PFSK-1 (cell line): ENCODE data around the gene UBE2D3.

Experiments used
- FOXP2 ChIP-seq: optimal IDR thresholded peaks from 2 replicates; pipeline ENCODE3; 2011; ENCODE audit warnings: borderline replicate concordance, control low read depth, inconsistent platforms; ENCODE audit not compliant: insufficient read depth; ENCODE audit errors: extremely low read length, extremely low read depth
- POLR2AphosphoS5 ChIP-seq: IDR thresholded peaks from 2 replicates; pipeline ENCODE4 v1.6.1; 2012; ENCODE audit warnings: low read depth, mild to moderate bottlenecking, control low read depth, low read length, moderate library complexity
- REST ChIP-seq, 2 experiments: IDR thresholded peaks; 2 replicates each; pipeline versions ENCODE4 v1.6.1 to v1.8.0; 2011 to 2012; ENCODE audit warnings: low read depth in 2 of 2, low read length in 2 of 2, control low read depth in 1 of 2, inconsistent platforms in 1 of 2, mild to moderate bottlenecking in 1 of 2, moderate library complexity in 1 of 2; ENCODE audit not compliant: insufficient read depth in 1 of 2
- SIN3A ChIP-seq: IDR thresholded peaks from 2 replicates; pipeline ENCODE4 v1.6.1; 2012; ENCODE audit warnings: mild to moderate bottlenecking, low read length, moderate library complexity, borderline replicate concordance; ENCODE audit not compliant: insufficient read depth
- TAF1 ChIP-seq: IDR thresholded peaks from 2 replicates; pipeline ENCODE4 v1.6.1; 2012; ENCODE audit warnings: low read length, control low read depth, borderline replicate concordance; ENCODE audit not compliant: insufficient read depth

The UBE2D3 gene

GRCh38 chr4:102843273-102843672, 15.9 kb upstream of the UBE2D3 start:
- TF ChIP-seq REST (IDR thresholded peaks at IDR 0.05; ENCODE audit: insufficient read depth in 1 of 2, low read depth in 2 of 2, low read length in 2 of 2), result no peak
- TF ChIP-seq FOXP2, result no peak
- no peak for TF ChIP-seq TAF1
- no peak for TF ChIP-seq SIN3A
- TF ChIP-seq POLR2AphosphoS5, result no peak

GRCh38 chr4:102842367-102842766, 15.0 kb upstream of the UBE2D3 start:
- TF ChIP-seq SIN3A (no peak), FOXP2 (no peak), POLR2AphosphoS5 (no peak), REST (IDR thresholded peaks at IDR 0.05; ENCODE audit: insufficient read depth in 1 of 2, low read depth in 2 of 2, low read length in 2 of 2) (no peak), TAF1 (no peak)

- TF ChIP-seq REST (IDR thresholded peaks at IDR 0.05; ENCODE audit: insufficient read depth in 1 of 2, low read depth in 2 of 2, low read length in 2 of 2), result no peak
- TF ChIP-seq TAF1, result no peak
- no peak for TF ChIP-seq FOXP2
- TF ChIP-seq POLR2AphosphoS5, result no peak
- no peak for TF ChIP-seq SIN3A
Measured at GRCh38 chr4:102836596-102836995, 9.2 kb upstream of the UBE2D3 start.

GRCh38 chr4:102832667-102833066, 5.3 kb upstream of the UBE2D3 start:
- no peak for TF ChIP-seq SIN3A
- TF ChIP-seq POLR2AphosphoS5, result no peak
- no peak for TF ChIP-seq TAF1
- TF ChIP-seq REST (IDR thresholded peaks at IDR 0.05; ENCODE audit: insufficient read depth in 1 of 2, low read depth in 2 of 2, low read length in 2 of 2), result no peak

- TF ChIP-seq SIN3A (no peak), FOXP2 (no peak), REST (IDR thresholded peaks at IDR 0.05; ENCODE audit: insufficient read depth in 1 of 2, low read depth in 2 of 2, low read length in 2 of 2) (no peak), POLR2AphosphoS5 (no peak), TAF1 (no peak)
Measured at GRCh38 chr4:102832105-102832504, 4.8 kb upstream of the UBE2D3 start.
